Raji (cell line): ENCODE data around the gene ANGEL1.

ENCODE experiments used
- POLR2A ChIP-seq: IDR thresholded peaks from 2 replicates; pipeline ENCODE4 v1.6.1; 2011; ENCODE audit warnings: low read depth, low read length, control low read depth; ENCODE audit not compliant: insufficient read depth

Gene ANGEL1

GRCh38 chr14:76765461-76765931 is 47.2 kb downstream of the ANGEL1 start:
- TF ChIP-seq POLR2A, result no peak

- no peak for TF ChIP-seq POLR2A
Observed at GRCh38 chr14:76763096-76764041, 49.3 kb downstream of the ANGEL1 start.

GRCh38 chr14:76762411-76763095 is 50.1 kb downstream of the ANGEL1 start:
- TF ChIP-seq POLR2A, result no peak

DNA sequence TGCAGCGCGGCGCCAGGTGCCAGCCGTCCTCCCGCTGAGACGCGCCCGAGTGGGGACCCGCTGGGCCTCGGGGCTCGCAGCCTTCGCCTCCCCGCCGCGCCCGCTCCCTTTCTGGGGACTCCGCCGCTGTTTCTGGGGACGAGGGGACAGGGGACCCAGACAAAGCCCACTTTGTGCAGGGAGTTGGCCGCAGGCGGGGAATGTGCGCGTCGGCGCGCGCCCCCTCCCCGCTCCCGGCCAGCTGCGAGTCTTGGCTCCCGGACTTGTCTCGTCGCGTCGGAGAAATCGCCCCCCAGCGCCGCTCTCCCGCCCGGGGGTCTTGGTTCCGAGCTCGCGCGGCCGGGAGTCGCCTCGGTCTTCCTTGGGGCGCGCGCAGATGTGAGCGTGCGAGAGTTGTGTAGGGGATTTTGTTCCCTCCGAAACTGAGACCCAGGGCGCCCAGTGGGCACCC is 50.7 kb downstream of the ANGEL1 start:
- TF ChIP-seq POLR2A, result no peak

DNA sequence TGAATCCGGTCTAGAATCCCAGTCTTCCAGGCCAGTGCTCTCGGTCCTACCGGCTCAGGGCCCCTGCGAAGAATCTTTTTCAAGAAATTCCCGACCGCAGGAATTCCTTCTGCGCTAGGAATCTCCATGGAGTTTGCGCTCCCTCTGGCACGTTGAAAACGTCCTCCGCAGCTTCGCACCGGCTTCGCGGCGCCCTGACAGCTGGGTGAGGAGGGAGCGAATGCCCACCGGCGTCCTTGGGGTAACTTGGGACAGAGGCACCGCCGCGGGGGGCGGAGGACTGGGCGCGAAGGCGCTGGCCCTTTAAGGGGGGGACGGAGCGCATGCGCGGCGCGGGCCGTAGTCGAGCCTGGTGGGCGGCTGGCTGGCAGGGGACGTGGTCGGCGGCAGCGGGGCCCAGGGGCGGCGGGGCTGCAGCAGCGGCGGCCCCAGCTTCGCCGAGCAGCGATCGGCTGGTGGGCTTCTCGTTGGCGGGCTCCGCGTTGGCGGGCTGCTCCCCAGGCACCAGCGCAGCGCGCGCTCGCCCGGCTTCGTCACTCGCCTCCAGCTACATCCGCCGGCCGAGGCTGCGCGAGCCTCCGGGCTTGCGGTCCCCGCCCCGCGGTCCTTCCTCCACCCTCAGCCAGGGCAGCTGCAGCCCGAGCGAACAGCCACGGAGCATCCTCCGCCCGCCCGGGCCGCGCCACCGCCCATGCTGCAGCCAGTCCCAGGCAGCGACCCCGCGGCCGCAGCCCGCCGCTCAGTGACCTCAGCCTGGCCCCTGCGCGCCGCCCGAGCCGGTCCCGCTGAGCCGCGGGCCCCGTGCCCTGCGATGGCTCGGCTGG is 51.3 kb downstream of the ANGEL1 start, which contains the start of gene VASH1:
VASH1 (plus strand) TSS at position 333 of the 824 bp plus-strand sequence. CDS start 1,354 bp downstream, outside the sequence.
- no peak for TF ChIP-seq POLR2A

GRCh38 chr14:76760331-76761135 is 52.1 kb downstream of the ANGEL1 start:
- no peak for TF ChIP-seq POLR2A

- no peak for TF ChIP-seq POLR2A
Observed at GRCh38 chr14:76759589-76759988, 53.1 kb downstream of the ANGEL1 start.

DNA sequence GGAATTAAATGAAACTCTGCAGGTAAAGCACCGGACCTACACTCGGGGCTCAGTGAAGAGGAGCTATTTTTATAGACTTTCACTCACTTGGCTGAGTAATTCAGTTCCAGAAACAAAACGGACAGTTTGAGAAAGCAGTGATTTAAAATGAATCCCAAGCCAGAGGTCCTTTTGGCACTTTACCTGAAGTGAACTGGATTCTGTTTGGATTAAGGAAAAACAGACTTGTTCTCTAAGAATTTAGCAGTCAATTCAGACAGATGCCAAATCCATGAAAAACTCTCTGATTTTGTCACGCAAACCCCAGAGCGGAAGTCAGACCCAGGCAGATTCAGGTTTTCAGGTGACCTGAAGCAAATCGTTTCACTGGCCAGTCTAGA is 56.3 kb downstream of the ANGEL1 start:
- no peak for TF ChIP-seq POLR2A

DNA sequence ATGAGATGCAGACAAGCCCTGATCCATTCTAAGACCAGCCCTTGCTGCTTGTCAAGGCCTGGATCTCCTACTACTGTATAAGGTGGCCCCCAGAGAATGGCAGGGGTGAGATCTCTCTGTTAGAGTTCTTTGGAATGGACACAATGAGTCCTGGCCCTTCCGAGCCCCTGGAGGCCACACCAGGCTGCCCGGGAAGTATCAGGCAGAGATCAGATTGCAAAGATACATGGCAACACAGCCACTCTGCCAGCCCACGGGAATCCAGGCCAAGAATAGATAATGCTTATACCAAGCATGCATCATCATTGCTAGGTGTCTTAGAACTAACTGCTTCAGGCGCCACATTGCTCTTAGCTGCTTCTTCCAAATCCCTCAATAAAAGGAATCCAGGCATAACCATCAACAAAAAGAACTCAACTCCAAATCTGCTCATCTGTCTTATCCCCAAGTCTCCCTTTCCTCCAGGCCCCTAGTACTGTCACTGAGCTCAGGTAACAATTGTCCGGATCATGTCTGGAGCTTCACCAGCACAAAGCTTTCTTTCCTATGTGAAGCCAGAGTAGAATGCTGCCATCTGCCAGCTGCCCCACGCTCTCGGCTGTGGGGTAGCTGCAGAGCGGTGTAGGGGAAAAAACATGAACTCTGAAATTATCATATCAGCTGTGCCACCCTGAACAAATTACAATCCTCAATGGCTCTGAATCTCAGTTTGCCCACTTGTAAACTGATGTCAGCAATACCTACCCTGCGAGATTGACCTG is 56.9 kb downstream of the ANGEL1 start:
- TF ChIP-seq POLR2A, result no peak

DNA sequence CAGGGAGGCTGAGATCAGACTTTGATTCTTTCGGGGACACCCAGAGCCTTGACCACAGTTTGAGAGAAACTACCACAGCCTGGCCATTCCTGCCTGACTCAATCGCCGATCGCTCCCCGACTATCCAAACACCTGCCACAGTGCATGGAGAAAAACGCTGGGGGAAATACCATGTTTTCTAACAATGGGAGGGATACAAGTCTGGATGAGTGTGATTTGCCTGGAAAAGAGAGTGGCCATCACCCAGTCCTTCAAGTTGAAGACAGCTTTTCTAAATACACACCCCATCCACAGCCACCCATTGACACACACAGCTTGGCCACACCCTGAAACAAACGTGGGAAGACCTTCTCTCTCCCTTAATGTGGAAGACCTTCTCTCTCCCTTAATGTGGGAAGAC is 58.1 kb downstream of the ANGEL1 start:
- TF ChIP-seq POLR2A, result no peak

GRCh38 chr14:76753541-76754198 is 59.0 kb downstream of the ANGEL1 start:
- TF ChIP-seq POLR2A, result no peak

GRCh38 chr14:76752744-76753143 is 59.9 kb downstream of the ANGEL1 start:
- TF ChIP-seq POLR2A, result no peak

GRCh38 chr14:76742966-76743365 is 69.7 kb downstream of the ANGEL1 start:
- no peak for TF ChIP-seq POLR2A
